Measurements from ENCODE around the gene FIP1L1.
"Not testable (repeated sequence)": the region's sequence is repeated elsewhere in the genome, so short reads cannot be mapped to it uniquely, and the experiment has no call there.

Gene FIP1L1

DNA sequence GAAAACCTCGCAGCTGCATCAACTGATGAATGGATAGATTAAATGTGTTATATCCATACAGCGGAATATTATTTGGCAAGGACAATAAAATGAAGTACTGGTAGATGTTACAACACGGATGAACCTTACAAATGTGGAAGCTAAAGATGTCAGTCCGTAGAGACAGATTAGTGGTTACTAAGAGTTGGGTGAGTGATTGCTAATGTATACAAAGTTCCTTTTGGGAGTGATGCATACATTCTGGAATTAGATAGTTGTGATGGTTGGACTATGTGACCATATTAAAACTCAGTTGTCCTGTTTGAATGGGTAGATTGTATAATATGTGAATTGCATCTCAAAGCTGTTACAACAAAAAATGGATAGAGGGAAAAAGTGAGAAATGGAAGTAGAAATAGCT is 2.8 kb downstream of the FIP1L1 start:
- no peak for DNase-seq

DNA sequence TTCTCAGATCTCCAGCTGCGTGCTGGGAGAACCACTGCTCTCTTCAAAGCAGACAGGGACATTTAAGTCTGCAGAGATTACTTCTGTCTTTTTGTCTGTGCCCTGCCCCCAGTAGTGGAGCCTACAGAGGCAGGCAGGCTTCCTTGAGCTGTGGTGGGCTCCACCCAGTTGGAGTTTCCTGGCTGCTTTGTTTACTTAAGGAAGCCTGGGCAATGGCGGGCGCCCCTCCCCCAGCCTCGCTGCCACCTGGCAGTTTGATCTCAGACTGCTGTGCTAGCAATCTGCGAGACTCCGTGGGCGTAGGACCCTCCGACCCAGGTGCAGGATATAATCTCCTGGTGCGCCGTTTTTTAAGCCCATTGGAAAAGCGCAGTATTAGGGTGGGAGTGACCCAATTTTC is 32.0 kb downstream of the FIP1L1 start:
- not testable (repeated sequence) for DNase-seq

DNA sequence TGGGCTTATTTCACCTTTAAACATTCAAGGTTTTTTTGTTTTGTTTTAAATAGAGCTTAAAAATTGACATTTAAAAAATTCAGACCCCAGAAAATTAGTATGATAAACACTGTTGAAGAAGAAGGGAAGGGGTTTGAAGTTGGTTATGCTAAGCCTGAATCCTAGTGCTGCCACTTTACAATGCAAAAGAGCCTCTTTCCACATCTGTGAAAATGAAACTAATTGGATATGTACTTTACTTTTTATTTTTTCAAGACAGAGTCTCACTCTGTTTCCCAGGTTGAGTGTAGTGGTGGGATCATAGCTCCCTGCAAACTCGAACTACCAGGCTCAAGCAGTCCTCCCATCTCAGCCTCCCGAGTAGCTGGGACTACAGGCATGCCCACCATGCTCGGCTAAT is 41.8 kb downstream of the FIP1L1 start:
- no peak for DNase-seq

DNA sequence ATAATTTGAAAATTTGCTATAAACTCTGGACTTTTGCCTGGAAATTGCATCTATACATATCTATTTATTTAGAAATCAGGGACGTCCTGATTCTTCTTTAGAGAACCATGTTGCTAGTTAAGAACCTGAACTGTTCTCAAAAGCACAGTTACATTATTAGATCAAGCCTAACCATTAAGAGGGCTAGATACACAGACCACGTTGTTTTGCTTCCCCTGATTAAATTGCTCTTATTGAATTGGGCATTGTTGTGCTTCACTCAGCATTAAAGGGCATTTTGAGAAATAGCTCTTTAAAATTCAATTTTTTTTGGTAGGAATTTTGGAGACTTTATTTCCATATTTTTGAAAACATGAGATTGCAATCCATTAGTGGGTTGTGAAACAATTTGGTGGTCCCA is 44.4 kb downstream of the FIP1L1 start:
- DNase-seq = no peak

DNA sequence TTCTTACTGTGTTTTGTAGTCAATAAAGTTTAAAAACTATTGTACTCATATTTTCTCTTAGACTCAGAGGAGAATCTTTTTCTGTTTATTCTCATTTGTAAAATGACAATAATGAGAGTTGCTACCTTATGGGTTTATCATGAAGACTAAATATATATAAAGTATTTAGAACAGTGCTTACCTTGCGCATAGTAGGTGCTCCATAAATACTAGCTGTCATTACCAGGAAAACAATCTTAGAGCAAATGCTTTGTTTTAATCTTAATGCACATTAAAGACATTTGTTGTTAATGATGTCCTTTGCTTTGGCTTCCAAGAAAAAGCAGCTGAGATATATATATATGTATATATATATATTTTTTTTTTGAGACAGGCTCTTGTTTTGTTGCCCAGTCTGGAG is 44.9 kb downstream of the FIP1L1 start:
- DNase-seq = no peak

DNA sequence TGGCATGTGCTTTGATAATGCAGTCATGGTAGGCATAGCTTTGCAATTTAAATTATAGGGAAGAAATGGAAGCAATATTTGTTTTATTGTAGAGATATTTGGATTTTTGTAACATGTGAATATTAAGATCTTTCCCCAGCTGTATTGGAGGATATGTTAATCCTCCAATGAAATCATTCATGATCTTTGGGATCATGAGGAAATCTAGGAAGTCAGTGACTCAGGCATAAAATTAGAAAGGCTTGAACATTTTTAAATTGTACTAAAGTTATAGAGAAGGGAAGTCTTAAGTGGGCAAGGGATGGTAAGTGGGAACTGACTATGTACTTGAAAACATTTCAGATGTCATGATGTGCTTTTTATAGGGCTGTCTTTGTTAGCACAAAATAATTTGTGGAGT is 46.8 kb downstream of the FIP1L1 start:
- no peak for DNase-seq

DNA sequence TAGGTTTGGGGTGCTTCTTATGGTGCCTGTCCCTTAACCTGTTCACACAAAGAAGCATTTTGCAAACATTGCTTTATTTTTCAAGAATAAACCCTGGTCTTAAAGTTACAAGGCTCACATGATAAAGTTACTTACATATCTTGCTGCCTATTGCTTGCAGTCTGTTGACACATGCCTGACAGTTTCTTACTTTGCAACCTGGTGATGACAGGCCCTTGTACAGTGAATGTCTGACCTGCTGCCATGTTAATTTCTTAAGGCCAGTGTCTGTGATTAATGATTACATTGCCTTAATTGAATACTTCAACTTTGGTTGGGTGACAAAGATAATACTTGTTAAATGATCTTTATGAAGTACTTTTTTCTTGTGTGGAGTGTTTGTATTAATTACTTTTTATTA is 49.9 kb downstream of the FIP1L1 start:
- no peak for DNase-seq

DNA sequence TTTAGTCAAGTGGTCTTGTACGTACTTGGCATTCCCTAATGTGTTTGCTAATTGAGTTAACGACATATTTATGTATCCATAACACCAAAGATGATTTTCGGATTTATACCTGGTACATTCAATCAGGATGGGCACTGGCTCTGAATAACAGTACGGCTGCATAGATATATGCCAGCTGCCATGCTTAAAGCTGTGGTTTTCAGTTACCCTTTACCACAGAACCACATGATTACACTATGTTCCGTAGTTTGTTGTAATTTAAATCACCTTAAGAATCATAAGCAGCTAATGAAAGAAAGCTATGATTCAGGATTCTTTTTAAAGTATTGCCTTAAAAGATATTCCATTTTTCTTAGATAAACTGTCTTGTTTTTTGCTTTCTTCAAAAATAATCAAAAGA is 53.6 kb downstream of the FIP1L1 start:
- DNase-seq = no peak

DNA sequence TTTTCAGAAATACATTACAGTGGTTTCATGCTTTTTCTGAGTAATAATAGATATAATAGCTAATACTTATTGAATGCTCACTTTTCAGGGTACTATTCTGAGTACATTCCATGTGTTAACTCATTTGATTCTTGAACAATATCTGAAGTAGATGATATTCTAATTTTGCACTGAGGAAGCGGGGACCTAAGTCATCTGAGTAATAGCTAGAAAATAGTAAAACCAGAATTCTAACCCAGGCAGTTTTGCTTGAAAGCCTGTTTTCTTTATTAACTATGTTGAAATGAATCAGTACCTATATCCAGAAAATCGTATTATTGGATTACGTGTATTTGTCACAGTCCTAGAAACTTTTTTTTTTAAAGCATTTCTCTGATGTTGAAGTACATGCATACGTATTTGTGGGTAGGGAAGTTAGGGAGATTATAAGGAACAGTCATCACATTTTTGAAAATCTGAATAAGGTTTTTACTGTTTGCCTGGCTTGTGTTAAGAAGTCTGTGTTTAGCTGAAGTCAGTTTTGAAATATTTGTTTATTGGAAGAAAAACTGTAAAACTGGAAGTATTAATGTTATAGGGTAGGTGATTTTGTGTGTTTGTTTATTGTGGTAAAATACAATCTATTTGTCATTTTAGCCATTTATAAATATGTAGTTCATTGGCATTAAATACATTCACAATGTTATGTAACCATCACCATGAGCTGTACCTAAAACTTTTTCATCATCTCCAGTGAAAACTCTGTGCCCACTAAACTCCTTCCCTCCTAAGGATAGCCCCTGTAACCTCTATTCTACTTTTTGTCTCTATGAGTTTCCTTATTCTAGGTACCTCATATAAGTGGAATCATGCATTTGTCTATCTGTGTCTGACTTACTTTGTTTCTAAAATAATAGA is 55.3 kb downstream of the FIP1L1 start:
- DNase-seq = no peak

DNA sequence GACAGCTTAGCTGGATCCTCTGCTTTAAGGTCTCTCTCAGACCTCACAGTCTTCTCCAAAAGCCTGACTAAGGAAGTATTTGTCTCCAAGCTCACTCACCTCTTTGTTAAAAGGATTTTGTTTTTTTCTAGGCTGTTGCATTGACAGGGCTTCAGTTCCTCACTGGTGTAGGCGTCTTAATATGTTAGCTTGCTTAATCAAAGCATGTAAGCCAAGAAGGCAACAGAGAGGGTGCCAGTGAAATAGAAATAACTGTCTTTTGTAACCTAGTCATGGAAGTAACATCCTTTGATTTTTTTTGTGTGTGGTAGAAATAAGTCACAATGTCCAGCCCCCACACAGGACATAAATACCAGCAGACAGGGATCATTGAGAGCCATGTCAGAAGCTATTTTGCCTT is 58.8 kb downstream of the FIP1L1 start:
- DNase-seq = no peak

DNA sequence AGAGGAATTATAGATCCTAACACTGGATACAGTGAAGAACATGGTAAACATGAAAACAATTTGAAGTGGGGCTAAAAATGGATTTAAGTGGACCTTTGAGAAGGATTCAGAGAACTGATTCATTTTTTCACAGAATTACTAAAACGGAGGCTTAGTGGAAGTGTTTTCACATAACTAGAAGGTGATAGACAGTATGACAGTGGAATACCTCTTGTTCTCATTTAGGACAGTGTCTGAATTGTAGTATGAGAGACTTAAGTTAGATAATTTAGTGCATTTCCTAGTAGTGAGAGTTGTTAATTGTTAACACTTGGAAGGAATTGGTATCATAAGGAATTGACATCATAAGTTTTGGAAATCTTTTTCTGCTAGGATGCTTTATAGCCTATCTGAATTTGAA is 64.1 kb downstream of the FIP1L1 start:
- DNase-seq = no peak

DNA sequence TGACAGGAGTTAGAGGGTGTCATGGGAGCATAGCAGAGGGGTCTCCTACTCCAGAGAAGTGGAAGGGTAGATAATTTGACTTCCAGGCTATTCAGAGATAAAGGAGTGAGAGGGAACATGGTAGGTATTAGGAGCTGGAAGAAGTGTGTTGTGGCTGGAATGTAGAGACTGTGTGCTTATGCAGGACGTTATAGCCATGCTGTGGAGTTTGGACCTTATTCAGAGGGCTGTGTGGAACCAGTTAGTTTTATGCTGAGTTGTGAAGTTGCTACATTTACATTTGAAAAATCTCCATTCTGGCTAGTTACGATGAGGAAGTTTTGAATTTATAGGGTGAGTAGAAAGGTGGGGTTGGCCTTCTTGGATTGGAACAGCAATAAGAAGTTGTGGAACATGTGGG is 67.5 kb downstream of the FIP1L1 start:
- no peak for DNase-seq

DNA sequence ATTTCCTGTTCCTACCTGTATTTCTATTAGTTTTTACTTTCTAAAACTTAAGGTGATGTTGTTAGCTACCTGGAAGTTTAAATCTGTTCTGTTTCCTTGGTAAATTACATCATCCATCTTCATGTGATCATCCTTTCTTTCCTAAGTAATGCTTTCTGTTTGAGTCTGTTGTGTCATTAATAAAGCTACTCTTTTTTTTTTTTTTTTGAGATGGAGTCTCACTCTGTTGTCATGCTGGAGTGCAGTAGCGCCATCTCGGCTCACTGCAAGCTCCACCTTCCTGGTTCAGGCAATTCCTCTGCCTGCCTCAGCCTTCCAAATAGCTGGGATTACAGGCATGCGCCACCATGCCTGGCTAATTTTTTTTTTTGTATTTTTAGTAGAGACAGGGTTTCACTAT is 73.3 kb downstream of the FIP1L1 start:
- no peak for DNase-seq

DNA sequence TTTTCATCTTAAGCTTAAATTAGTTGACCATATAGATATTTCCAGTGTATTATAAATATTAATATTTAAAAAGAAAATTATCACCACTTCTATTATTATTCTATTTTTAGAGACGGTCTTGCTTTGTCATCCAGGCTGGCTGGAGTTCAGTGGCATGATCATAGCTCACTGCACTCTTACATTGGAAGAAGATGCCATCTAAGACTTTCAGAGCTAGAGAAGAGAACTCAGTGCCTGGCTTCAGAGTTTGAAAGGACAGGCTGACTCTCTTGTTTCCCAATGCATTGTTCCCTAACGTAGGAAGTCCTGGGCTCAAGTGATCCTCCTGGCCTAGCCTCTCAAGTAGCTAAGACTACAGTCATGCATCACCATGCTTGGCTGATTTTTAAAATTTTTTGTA is 75.9 kb downstream of the FIP1L1 start:
- DNase-seq = no peak

DNA sequence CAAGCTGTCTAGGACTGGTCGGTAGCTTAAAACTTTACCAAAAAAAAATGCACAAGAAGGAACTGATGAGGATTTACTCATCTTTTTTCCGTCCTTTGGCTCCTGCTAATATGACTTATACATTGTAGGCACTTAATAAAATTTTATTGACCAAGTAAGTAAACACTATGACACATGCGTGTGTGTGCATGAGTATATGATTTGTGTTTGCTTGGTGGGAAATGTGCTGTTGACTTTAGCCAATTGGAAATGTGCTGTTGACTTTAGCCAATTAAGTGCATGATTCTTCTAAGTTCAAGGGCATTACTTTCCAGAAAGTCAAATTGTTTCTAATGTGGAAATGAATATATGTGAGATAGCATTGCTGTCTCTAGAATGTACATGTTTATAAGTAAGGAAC is 78.3 kb downstream of the FIP1L1 start:
- no peak for DNase-seq

DNA sequence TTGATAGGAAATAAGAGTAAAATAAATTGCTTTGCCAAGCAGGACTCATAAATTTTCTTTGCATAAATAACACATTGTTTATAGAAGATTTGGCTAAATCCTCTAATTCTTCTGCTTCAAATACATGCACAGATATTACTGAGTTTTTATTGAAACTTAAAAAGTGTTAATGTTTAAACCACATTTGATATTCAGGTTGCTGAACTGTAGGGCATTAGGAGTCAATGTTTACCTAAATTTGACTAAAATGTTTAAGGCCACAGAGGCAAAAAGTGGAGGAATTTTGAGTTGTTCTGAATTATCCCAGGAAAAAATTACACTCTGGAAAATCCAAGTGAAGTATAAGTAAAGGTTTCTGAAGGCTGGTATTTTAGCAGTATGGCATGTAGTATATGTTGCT is 78.7 kb downstream of the FIP1L1 start:
- no peak for DNase-seq

DNA sequence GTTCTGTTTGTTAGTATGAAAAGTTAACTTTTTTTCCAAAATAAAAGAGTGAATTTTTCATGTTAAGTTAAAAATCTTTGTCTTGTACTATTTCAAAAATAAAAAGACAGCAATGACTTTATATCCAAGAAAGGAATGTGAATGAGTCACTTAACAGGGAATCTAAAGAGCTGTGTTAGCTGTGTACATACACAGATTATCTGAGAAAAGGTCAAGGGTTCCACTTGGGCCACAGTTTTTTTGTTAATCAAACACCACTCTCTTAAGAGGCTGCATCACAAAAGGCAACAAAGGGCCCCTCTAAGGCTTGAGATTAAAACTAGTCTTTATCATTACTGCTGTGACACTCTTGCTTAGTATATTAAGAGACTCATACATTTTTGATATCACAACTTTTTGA is 82.1 kb downstream of the FIP1L1 start:
- DNase-seq = peak; percentile 5

DNA sequence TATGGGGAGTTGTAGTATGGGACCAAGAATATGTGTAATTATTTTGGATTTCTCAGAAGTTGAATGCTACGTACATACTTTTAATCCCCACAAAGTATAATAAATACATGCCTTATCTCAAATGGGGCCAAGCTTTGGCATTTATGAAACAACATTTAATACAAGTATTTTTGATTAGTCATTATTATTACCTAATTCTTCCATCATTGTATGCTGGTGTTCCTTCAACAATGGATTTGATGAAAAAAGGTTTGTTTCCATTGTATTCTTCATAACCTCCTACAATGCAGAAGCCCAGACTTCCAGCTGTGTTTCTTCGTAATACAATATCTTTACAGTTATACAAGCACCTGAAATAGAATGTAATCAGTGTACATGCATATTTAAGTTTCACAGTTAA is 83.8 kb downstream of the FIP1L1 start:
- no peak for DNase-seq

DNA sequence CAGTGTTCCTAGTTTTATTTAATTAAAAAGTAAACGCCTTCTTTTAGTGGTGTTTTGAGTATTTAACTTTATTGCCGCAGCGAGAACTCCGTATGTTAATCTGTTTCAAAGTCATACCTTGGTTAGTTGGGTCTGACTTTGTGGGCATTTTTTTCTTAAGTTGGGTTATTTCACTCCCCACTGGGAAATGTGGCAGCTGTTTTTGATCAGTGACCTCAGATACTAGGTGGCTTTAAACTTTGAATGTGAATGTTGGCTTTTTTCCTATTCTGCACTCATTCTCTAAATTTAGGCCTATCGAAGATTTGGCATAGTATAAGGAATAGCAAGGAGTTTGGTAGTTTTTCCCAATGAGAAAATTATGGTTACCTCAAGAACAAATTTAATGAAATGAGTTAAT is 85.9 kb downstream of the FIP1L1 start:
- DNase-seq = no peak

DNA sequence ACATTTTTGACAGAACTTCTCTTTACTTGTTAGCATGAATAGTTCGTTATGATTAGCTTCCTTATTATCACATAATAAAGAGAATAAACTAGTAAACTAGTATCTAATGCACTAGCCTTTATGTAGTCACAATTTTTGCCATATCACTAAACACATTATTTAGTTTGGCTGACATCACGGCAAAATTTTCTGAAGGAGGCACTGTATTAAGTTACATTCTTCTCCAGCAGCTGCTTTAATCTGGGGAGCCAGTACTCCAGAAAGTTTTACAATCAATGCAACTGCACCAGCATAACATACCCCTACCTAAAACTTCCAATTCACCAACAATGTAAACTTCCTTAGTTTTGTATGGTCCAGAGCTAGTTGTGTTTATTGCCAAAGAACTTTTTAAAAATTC is 87.8 kb downstream of the FIP1L1 start:
- DNase-seq = no peak

DNA sequence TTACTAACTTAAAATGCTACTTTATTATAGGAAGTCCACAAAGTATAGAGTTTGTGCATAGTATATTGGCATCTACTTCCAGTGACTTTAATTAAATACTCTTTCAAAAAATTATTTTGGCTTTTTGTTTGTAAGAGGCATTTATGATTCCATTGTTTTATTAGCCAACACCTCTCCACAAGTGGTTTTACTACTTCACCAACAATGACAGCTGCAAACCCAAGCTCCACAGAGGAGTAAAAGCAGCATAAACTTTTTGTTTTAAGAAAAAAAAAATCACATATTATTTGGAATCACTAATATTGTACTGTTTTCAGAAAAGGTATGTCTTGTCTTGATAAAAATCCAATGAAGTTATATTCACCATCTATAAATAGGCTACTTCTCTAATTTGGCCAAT is 88.5 kb downstream of the FIP1L1 start:
- DNase-seq = no peak

DNA sequence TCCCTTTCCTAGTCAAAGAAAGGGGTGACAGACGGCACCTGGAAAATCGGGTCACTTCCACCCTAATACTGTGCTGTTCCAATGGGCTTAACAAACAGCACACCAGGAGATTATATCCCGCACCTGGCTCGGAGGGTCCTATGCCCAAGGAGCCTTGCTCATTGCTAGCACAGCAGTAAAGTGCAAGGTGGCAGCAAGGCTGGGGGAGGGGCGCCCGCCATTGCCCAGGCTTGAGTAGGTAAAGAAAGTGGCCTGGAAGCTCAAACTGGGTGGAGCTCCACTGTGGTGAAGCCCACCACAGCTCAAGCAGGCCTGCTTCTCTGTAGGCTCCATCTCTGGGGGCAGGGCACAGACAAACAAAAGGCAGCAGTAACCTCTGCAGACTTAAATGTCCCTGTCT is 89.1 kb downstream of the FIP1L1 start:
- DNase-seq = not testable (repeated sequence)

DNA sequence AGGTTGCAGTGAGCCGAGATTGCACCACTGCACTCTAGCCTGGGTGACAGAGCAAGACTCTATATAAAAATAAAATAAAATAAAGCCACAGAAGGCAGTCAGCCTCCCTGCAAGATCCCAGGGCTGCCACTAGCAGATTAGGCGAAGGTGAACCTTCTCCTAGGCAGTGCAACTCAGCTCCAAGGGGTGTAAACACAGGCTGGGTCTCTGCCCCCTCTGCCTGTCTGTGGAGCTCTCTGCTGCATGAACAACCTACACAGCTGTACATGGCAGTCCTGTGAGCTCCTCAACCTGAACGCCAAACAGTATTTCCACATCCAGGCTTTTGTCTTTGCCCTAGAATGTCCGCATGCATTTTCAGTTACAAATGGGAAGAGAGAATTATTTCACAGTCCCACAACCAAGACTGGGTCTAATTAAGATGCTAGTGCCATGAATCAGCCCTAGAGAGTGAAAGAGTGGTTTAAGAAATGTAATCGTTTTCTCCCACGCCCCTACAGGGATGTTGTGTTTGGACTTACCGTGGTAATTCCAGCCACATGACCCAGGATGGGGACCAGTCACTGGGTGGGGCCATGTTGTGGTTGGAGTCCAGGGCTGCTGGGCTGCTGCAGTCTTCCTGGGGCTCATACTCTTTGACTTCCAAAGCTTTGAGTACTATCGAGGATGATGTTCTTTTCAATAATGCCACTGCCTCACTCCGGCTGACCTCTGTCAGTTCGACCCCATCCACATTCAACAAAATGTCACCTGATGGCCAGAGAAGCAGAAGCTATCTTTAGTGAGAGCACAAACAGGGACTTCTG is 99.0 kb downstream of the FIP1L1 start:
- DNase-seq = peak; percentile 98

DNA sequence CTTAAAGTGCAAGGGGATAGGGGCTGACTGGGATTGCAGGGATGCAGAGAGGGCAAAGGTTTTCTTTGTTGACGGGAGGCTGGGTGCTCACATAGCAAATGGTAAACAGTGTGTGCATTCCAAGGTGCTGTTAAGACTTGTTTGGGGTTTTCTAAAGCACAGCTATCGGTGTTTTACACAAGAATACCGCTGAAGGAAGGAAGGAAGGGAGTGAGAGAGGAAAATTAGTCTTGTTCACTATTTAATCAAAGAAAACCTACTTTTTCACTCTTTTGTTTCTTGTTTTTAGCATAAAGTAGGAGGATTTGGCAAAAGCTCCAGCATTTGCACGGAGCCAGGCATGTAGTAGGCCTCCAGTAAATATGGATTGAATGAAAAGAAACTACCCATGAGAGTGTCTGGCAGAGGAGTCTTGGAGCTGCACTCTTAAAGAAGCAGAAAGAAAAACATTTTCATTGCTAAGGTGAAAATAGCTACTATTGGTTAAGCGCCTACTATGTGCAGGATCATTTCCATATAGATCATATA is 99.7 kb downstream of the FIP1L1 start:
- DNase-seq = no peak
